SU-DHL-6 (cell line): ENCODE results near the gene ASB3.

Source experiments
- CTCF ChIP-seq: fragments of 200-600 bp; sonication (generic); IDR thresholded peaks from one replicate; pipeline ENCODE4 v1.5.1; 2017; ENCODE audit warnings: antibody characterized with exemption, mild to moderate bottlenecking, low read length, moderate library complexity; ENCODE audit not compliant: insufficient read depth, poor library complexity, severe bottlenecking
- EZH2phosphoT487 ChIP-seq: fragments of 200-600 bp; sonication (generic), shearing (Covaris generic); conservative IDR thresholded peaks from 2 replicates; pipeline ENCODE4 v1.6.1; 2018; ENCODE audit warnings: mild to moderate bottlenecking, antibody characterized with exemption, low read length, moderate library complexity, mixed read lengths

GRCh38 chr2:53740170-53740569 is 46.6 kb downstream of the ASB3 start:
- no peak for TF ChIP-seq CTCF
- TF ChIP-seq EZH2phosphoT487, result no peak
